ENCODE measurements around the gene LHX1. TPM values are rescaled to one million over a fixed set of nuclear protein-coding genes. Genes with fewer than 3 reads are reported as not detected.

LHX1 gene
- total RNA-seq, 2 experiments from 2014 or later = not detected

DNA sequence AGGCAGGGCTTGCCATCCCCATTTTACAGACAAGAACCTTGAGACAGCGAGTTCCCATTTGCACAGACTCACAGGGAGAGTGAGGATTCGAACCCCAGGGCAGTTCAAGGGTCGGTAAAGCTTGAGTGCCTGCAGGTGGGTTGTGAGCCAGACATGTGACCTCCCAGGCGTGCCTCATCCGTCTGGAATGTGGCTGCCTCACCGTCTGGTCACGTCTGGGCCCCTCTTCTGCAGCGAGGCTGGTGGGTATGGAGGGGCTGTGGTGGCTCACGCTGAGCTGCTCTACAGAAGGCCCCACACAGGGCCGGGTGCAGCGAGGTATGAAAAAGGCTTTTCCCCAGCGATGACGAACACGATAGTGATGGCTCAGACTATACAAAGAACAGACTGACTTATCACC, 35.8 kb upstream of the LHX1 start:
- no peaks in the 10 kb centered on the region for H3K4me1 Mint-ChIP-seq (ENCODE audit: low read depth)
- peaks cover 0 to 6% of the 10 kb centered on the region in 2 experiments for H3K27me3 ChIP-seq (ENCODE audit: control insufficient read depth in 1 of 2, insufficient read depth in 2 of 2, low read length in 2 of 2)

DNA sequence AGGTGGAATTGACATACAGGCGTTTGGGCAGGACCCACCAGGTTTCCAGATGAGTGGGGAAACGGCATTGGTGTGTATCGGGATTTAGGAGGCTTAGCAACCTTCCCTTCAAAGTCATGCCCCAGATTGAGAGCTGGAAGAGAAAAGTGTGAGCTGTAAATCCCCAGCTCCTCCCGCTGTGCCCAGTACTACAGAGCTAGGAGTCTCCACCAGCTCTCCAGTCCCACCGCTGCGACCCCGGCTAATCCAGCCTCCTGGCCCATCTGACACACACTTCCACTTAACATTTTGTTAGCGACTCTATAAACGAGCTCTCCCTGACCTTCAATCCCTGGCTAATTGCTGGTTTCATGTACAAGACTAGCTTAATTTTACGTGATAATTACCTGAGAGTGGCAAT, 29.9 kb upstream of the LHX1 start:
- H3K36me3 ChIP-seq (ENCODE audit: insufficient read depth, low read length) = no peaks in the 10 kb centered on the region
- H3K27ac ChIP-seq (ENCODE audit: low read depth in 1 of 2, low read length in 2 of 2) = no peak overlapping the region
- H3K4me3 ChIP-seq (ENCODE audit: low read length) = no peak overlapping the region
- Mint-ChIP-seq H3K4me1 (ENCODE audit: low read depth) (no peaks in the 10 kb centered on the region), H3K4me3 (no peak overlapping the region), H3K36me3 (ENCODE audit: low read depth) (no peaks in the 10 kb centered on the region), H3K9me3 (no peaks in the 10 kb centered on the region), H3K27ac (no peak overlapping the region), H3K27me3 (peaks cover 56% of the 10 kb centered on the region)
- no peaks in the 10 kb centered on the region for H3K4me1 ChIP-seq (ENCODE audit: insufficient read depth, low read length)
- H3K27me3 ChIP-seq (ENCODE audit: control insufficient read depth in 1 of 2, insufficient read depth in 2 of 2, low read length in 2 of 2) = peaks cover 7 to 10% of the 10 kb centered on the region in 2 experiments
- intact Hi-C loops (cut with DNase I, micrococcal nuclease) = no loop called here
- POLR2A ChIA-PET = no interaction called here
- ATAC-seq (ENCODE audit: poor library complexity) (no peak), DNase-seq (no peak)
- TF ChIP-seq, protein P1, sequence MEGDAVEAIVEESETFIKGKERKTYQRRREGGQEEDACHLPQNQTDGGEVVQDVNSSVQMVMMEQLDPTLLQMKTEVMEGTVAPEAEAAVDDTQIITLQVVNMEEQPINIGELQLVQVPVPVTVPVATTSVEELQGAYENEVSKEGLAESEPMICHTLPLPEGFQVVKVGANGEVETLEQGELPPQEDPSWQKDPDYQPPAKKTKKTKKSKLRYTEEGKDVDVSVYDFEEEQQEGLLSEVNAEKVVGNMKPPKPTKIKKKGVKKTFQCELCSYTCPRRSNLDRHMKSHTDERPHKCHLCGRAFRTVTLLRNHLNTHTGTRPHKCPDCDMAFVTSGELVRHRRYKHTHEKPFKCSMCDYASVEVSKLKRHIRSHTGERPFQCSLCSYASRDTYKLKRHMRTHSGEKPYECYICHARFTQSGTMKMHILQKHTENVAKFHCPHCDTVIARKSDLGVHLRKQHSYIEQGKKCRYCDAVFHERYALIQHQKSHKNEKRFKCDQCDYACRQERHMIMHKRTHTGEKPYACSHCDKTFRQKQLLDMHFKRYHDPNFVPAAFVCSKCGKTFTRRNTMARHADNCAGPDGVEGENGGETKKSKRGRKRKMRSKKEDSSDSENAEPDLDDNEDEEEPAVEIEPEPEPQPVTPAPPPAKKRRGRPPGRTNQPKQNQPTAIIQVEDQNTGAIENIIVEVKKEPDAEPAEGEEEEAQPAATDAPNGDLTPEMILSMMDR (IDR thresholded peaks at IDR 0.05) = no peak
- CTCF ChIA-PET = no interaction called here
- no peaks in the 10 kb centered on the region for H3K9me3 ChIP-seq (ENCODE audit: control insufficient read depth in 1 of 2, insufficient read depth in 1 of 2, low read length in 2 of 2)

More for the DNA sequence above, 35.8 kb upstream of the LHX1 start:
- Histone ChIP-seq H3K9me3 (ENCODE audit: control insufficient read depth in 1 of 2, insufficient read depth in 1 of 2, low read length in 2 of 2) (no peaks in the 10 kb centered on the region), H3K4me1 (ENCODE audit: insufficient read depth, low read length) (no peaks in the 10 kb centered on the region), H3K36me3 (ENCODE audit: insufficient read depth, low read length) (no peaks in the 10 kb centered on the region), H3K4me3 (ENCODE audit: low read length) (no peak overlapping the region), H3K27ac (ENCODE audit: low read depth in 1 of 2, low read length in 2 of 2) (no peak overlapping the region)
- ATAC-seq (ENCODE audit: poor library complexity) = no peak
- Mint-ChIP-seq H3K4me3 (no peak overlapping the region), H3K27ac (no peak overlapping the region), H3K36me3 (ENCODE audit: low read depth) (no peaks in the 10 kb centered on the region), H3K27me3 (peaks cover 30% of the 10 kb centered on the region), H3K9me3 (no peaks in the 10 kb centered on the region)
- intact Hi-C loops (cut with DNase I, micrococcal nuclease) = no loop called here
- ChIA-PET POLR2A (no interaction called here), CTCF (no interaction called here)
- DNase-seq = no peak
- TF ChIP-seq, protein P1 (IDR thresholded peaks at IDR 0.05) = no peak

DNA sequence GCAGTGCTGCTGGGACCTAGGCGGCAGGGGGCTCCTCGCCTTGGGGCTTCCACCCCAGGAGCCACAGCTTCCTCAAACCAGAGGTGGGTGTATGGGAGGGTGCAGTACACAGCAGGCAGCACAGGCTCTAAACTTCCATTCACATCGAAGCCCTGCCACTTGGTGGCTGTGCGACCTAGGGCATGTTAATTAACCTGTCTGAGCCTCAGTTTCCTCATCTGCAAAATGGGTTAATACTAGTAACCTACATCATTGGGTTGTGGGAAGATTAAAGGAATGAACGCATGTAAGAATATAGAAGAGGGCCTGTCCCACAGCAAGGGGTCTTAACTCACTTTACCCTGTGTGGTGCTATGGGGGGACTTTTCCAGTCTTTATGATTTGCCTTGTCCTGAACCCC, 26.8 kb upstream of the LHX1 start:
- Histone ChIP-seq H3K27ac (ENCODE audit: low read depth in 1 of 2, low read length in 2 of 2) (no peak overlapping the region), H3K9me3 (ENCODE audit: control insufficient read depth in 1 of 2, insufficient read depth in 1 of 2, low read length in 2 of 2) (no peaks in the 10 kb centered on the region), H3K4me3 (ENCODE audit: low read length) (no peak overlapping the region), H3K36me3 (ENCODE audit: insufficient read depth, low read length) (no peaks in the 10 kb centered on the region), H3K4me1 (ENCODE audit: insufficient read depth, low read length) (no peaks in the 10 kb centered on the region), H3K27me3 (ENCODE audit: control insufficient read depth in 1 of 2, insufficient read depth in 2 of 2, low read length in 2 of 2) (peaks cover 9 to 14% of the 10 kb centered on the region in 2 experiments)
- Mint-ChIP-seq H3K9me3 (no peaks in the 10 kb centered on the region), H3K4me1 (ENCODE audit: low read depth) (no peaks in the 10 kb centered on the region), H3K27me3 (peaks cover 53% of the 10 kb centered on the region), H3K36me3 (ENCODE audit: low read depth) (no peaks in the 10 kb centered on the region), H3K27ac (no peak overlapping the region), H3K4me3 (no peak overlapping the region)
- CTCF ChIA-PET = no interaction called here
- intact Hi-C loops (cut with DNase I, micrococcal nuclease) = no loop called here
- POLR2A ChIA-PET = no interaction called here
- no peak for DNase-seq
- TF ChIP-seq, protein P1 (IDR thresholded peaks at IDR 0.05) = no peak
- ATAC-seq (ENCODE audit: poor library complexity) = no peak

Measured in CD4-positive, alpha-beta T cell (primary cell).